Stimulated activated naive B cell treated with anti-CD40 and anti-IgM and Interleukin-4, amounts not matched to agents 10 μg/mL and 1 μg/mL and 100 μg/mL, for 72 hours (primary cell): Measurements from ENCODE around the gene SLC44A1.
A peak's percentile ranks its signal among the peaks of the same experiment; 100 is the strongest.

Experiments used
- ATAC-seq, 2 donors: fragments of 150-1000 bp; cut with Tn5 transposase; replicated peaks; 2 replicates each; pipeline ENCODE4 v1.10.0; 2021; ENCODE audit warnings: moderate library complexity in 1 of 2
- DNase-seq: peaks from one replicate; pipeline ENCODE4 v3.0.0; 2021
- H3K27ac Mint-ChIP-seq: one replicate; pipeline ENCODE4 v1.8.0; 2022; ENCODE audit warnings: mild to moderate bottlenecking, mixed read lengths
- H3K27me3 Mint-ChIP-seq, 2 donors: one replicate each; pipeline ENCODE4 v1.8.0; 2022; ENCODE audit warnings: mixed read lengths in 2 of 2
- H3K36me3 Mint-ChIP-seq, 2 donors: one replicate each; pipeline ENCODE4 v1.8.0; 2022; ENCODE audit warnings: mixed read lengths in 2 of 2, mild to moderate bottlenecking in 1 of 2
- H3K4me1 Mint-ChIP-seq, 2 donors: one replicate each; pipeline ENCODE4 v1.8.0; 2022; ENCODE audit warnings: mixed read lengths in 2 of 2, mild to moderate bottlenecking in 1 of 2
- H3K4me3 Mint-ChIP-seq, 2 donors: one replicate each; pipeline ENCODE4 v1.8.0; 2022; ENCODE audit warnings: mild to moderate bottlenecking in 2 of 2, mixed read lengths in 2 of 2, moderate library complexity in 1 of 2
- H3K9me3 Mint-ChIP-seq, 2 donors: one replicate each; pipeline ENCODE4 v1.8.0; 2022; ENCODE audit warnings: mixed read lengths in 2 of 2, mild to moderate bottlenecking in 1 of 2

The SLC44A1 gene

DNA sequence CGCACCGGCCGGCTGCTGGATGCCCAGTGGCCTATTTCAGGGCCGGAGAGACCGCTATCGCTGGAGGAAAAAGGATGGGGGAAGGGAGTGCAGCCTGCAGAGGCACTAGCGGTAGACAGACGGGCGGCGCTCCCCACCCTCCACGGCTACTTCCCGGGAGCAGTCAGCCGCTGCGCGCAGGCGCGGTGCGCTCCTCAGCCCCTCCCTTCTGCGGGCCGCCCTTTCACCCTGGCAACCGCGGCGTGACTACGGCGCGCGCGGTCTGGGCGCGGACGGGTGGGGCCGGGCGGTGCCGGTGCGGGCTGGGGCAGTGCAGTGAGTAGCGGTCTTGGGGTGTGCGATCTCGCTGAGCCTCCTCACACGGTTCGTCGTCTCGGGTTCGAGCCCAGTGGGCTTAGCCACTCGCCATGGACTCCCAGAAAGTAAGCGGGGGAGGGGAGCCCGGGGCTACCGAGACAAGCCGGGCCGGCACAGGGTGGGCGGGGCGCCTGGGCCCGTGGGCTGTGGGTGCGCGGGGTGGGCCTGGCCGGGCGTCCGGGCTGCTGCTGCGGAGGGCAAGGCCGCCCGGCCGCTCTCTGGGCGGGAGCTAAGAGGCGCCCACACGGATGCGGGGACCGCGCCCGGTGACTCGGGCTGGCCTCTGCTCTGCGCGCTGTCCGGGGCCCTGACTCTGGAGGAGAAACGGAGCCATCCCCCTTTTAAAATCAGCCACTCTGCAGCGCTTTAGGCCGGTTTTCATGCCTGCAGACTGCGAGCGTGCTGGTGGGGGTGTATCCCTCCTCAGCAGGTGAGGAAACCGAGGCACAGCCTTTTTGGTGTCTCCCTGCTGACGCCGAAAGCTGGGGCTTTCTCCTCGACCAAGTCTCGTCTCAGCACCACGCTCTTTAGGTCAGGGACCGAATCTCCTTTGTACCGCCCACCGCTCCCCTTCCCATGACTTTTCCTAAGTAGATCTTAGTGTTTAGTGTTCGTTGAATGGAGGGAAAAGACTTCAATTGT lies 203.7 kb downstream of the SLC44A1 start, which contains the start of gene FSD1L:
Gene FSD1L, plus strand, starts transcription at position 221 of the 999 bp plus-strand sequence. Its CDS starts 187 bp downstream, at position 408.
- Mint-ChIP-seq H3K9me3 (no peaks in the 10 kb centered on the region), H3K27ac (peak within 1 kb of the TSS; percentile 82), H3K36me3 (peaks cover 0 to 4% of the 10 kb centered on the region in 2 donors), H3K27me3 (no peaks in the 10 kb centered on the region), H3K4me1 (peaks cover 12 to 13% of the 10 kb centered on the region in 2 donors), H3K4me3 (peak within 1 kb of the TSS; percentile 89 to 96)
- ATAC-seq (peak; percentile 93 to 95), DNase-seq (peak; percentile 86)

- H3K36me3 Mint-ChIP-seq, result peaks cover 1 to 4% of the 10 kb centered on the region in 2 donors
- H3K27ac Mint-ChIP-seq, result no peak overlapping the region
- H3K27me3 Mint-ChIP-seq, result no peaks in the 10 kb centered on the region
- no peak overlapping the region for H3K4me3 Mint-ChIP-seq
- H3K4me1 Mint-ChIP-seq, result peaks cover 12 to 13% of the 10 kb centered on the region in 2 donors
- DNase-seq (no peak), ATAC-seq (no peak)
- no peaks in the 10 kb centered on the region for H3K9me3 Mint-ChIP-seq
Observed at GRCh38 chr9:105449081-105449480, 204.6 kb downstream of the SLC44A1 start.

- Mint-ChIP-seq H3K9me3 (no peaks in the 10 kb centered on the region), H3K36me3 (peaks cover 4 to 7% of the 10 kb centered on the region in 2 donors), H3K4me3 (no peak overlapping the region), H3K27ac (no peak overlapping the region), H3K4me1 (peaks cover 12 to 13% of the 10 kb centered on the region in 2 donors), H3K27me3 (no peaks in the 10 kb centered on the region)
- ATAC-seq (no peak), DNase-seq (no peak)
Observed at GRCh38 chr9:105452185-105452584, 207.7 kb downstream of the SLC44A1 start.

DNA sequence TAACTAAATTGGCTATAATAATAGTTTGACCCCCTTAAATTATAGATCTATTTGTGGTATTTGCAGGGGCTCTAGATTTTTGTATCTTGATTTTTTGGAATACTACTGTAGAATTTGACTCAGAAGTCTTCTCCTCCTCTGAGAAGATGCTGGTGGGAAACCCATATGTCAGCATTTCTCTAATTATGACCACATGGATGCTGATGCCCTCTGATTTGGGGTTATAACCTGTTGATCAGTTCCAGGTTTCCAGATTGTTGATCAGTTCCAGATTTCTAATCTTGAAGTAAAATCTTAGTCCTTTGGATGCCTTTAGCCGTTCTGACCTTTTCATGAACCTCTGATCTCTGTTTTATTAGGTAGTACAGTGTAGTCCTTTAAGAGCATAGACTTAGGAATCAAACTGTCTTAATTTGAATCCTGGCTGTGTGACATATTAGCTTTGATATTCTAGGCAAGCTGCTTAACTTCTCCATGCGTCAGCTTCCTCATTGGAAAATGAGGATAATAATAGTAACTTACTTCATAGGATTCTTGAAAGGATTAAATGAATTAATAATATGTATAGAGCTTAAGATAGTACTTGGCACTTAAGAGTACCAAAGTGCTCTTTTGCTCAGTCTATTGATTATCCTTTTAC lies 211.5 kb downstream of the SLC44A1 start:
- peaks cover 22 to 24% of the 10 kb centered on the region in 2 donors for H3K36me3 Mint-ChIP-seq
- peaks cover 0 to 4% of the 10 kb centered on the region in 2 donors for H3K4me1 Mint-ChIP-seq
- DNase-seq (no peak), ATAC-seq (no peak)
- no peak overlapping the region for H3K27ac Mint-ChIP-seq
- peaks cover 6 to 10% of the 10 kb centered on the region in 2 donors for H3K9me3 Mint-ChIP-seq
- no peak overlapping the region for H3K4me3 Mint-ChIP-seq
- no peaks in the 10 kb centered on the region for H3K27me3 Mint-ChIP-seq

GRCh38 chr9:105457560-105458294 lies 213.3 kb downstream of the SLC44A1 start:
- H3K4me1 Mint-ChIP-seq, result no peaks in the 10 kb centered on the region
- peaks cover 6 to 10% of the 10 kb centered on the region in 2 donors for H3K9me3 Mint-ChIP-seq
- H3K4me3 Mint-ChIP-seq, result no peak overlapping the region
- ATAC-seq (no peak), DNase-seq (no peak)
- peaks cover 22 to 24% of the 10 kb centered on the region in 2 donors for H3K36me3 Mint-ChIP-seq
- H3K27ac Mint-ChIP-seq, result no peak overlapping the region
- no peaks in the 10 kb centered on the region for H3K27me3 Mint-ChIP-seq

DNA sequence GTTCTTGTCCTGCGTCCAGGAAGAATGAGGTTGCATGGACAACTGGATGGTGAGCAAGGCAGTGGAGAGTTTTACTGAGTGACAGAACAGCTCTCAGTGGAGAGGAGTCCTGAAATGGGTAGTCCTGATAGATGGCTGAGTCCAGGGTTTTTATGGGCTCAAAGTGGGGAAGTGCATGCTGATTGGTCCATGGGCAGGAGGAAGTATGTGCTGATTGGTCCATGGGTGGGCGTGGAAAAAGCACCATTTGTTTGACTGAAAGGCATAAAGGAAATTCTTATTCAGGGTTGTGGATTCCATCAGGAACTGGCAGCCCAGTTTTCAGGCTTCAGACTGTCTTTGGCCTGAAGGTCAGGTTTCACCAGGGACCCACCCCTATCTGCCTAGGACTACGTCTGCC lies 214.0 kb downstream of the SLC44A1 start:
- Mint-ChIP-seq H3K27me3 (no peaks in the 10 kb centered on the region), H3K4me3 (no peak overlapping the region), H3K36me3 (peaks cover 20 to 24% of the 10 kb centered on the region in 2 donors), H3K4me1 (no peaks in the 10 kb centered on the region), H3K27ac (no peak overlapping the region), H3K9me3 (peaks cover 6 to 10% of the 10 kb centered on the region in 2 donors)
- ATAC-seq, result no peak
- DNase-seq, result no peak

GRCh38 chr9:105459336-105459735 lies 214.9 kb downstream of the SLC44A1 start:
- H3K36me3 Mint-ChIP-seq, result peaks cover 20 to 27% of the 10 kb centered on the region in 2 donors
- no peak overlapping the region for H3K4me3 Mint-ChIP-seq
- ATAC-seq (no peak), DNase-seq (no peak)
- no peaks in the 10 kb centered on the region for H3K27me3 Mint-ChIP-seq
- H3K9me3 Mint-ChIP-seq, result peaks cover 6 to 10% of the 10 kb centered on the region in 2 donors
- no peak overlapping the region for H3K27ac Mint-ChIP-seq
- no peaks in the 10 kb centered on the region for H3K4me1 Mint-ChIP-seq

- H3K4me3 Mint-ChIP-seq, result no peak overlapping the region
- H3K9me3 Mint-ChIP-seq, result peaks cover 0 to 2% of the 10 kb centered on the region in 2 donors
- peaks cover 28 to 45% of the 10 kb centered on the region in 2 donors for H3K36me3 Mint-ChIP-seq
- DNase-seq, result no peak
- ATAC-seq, result no peak
- no peaks in the 10 kb centered on the region for H3K4me1 Mint-ChIP-seq
- no peak overlapping the region for H3K27ac Mint-ChIP-seq
- no peaks in the 10 kb centered on the region for H3K27me3 Mint-ChIP-seq
Observed at GRCh38 chr9:105466898-105467455, 222.5 kb downstream of the SLC44A1 start.

DNA sequence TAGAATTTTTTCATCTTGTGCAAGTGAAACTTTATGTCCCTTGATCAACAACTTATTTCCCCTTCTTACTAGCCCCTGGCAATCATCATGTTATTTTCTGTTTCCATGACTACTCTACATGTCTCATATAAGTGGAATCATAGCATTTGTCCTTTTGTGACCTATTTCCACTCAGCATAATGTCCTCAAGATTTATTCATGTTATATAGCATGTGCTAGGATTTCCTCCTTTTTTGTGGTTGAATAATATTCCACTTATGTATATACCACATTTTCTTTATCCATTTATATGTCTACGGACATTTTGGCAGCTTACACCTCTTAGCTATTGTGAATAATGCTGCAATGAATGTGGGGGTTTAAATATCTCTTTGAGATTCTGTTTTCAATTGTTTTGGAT lies 224.4 kb downstream of the SLC44A1 start:
- peaks cover 28 to 47% of the 10 kb centered on the region in 2 donors for H3K36me3 Mint-ChIP-seq
- ATAC-seq, result no peak
- no peak overlapping the region for H3K4me3 Mint-ChIP-seq
- H3K27me3 Mint-ChIP-seq, result no peaks in the 10 kb centered on the region
- no peaks in the 10 kb centered on the region for H3K4me1 Mint-ChIP-seq
- H3K9me3 Mint-ChIP-seq, result peaks cover 0 to 2% of the 10 kb centered on the region in 2 donors
- no peak overlapping the region for H3K27ac Mint-ChIP-seq
- no peak for DNase-seq

DNA sequence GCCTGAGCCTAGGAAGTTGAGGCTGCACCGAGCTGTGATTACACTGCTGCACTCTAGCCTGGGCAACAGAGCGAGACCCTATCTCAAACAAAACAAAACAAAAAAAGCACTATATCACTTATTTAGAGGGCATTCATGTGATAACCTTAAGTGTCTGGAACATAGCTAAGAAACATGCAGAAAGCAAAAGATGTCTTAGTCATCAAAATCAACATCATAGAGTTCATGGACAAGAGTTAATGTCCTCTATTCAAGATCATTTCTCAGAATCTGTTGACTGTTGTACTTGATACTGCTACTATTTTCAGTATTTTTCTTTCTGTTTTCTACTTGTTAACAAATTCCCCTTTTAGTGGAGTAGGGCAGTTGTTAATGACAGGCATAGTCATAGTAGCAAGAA lies 228.8 kb downstream of the SLC44A1 start:
- peaks cover 0 to 2% of the 10 kb centered on the region in 2 donors for H3K9me3 Mint-ChIP-seq
- no peaks in the 10 kb centered on the region for H3K27me3 Mint-ChIP-seq
- no peak overlapping the region for H3K27ac Mint-ChIP-seq
- peaks cover 2 to 4% of the 10 kb centered on the region in 2 donors for H3K4me1 Mint-ChIP-seq
- no peak overlapping the region for H3K4me3 Mint-ChIP-seq
- H3K36me3 Mint-ChIP-seq, result peaks cover 15 to 32% of the 10 kb centered on the region in 2 donors
- ATAC-seq (no peak), DNase-seq (no peak)

DNA sequence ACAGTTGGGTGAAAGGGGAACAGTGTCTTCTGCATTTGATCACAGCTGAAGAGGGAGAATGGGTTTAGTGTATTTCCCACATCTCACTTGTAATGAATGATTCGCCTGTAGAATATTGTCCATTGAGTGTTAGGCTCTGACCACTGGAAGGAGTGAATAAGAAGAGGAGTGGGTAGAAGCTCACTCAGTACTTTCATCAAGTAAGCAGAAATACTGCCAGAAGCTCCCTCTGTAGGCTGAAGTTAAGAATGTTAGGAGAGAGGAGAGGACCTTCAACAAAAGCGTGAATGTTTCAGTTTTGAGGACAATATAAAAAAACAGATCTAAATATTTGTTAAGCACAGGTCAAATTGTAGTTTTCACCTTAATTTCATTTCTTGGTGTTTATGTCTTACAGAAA lies 230.9 kb downstream of the SLC44A1 start:
- peaks cover 3 to 14% of the 10 kb centered on the region in 2 donors for H3K36me3 Mint-ChIP-seq
- no peak overlapping the region for H3K27ac Mint-ChIP-seq
- H3K4me3 Mint-ChIP-seq, result no peak overlapping the region
- ATAC-seq, result no peak
- H3K27me3 Mint-ChIP-seq, result no peaks in the 10 kb centered on the region
- H3K4me1 Mint-ChIP-seq, result peaks cover 2 to 4% of the 10 kb centered on the region in 2 donors
- H3K9me3 Mint-ChIP-seq, result no peaks in the 10 kb centered on the region
- DNase-seq, result no peak

- DNase-seq, result no peak
- H3K4me3 Mint-ChIP-seq, result no peak overlapping the region
- ATAC-seq, result no peak
- peaks cover 0 to 8% of the 10 kb centered on the region in 2 donors for H3K36me3 Mint-ChIP-seq
- H3K27ac Mint-ChIP-seq, result no peak overlapping the region
- no peaks in the 10 kb centered on the region for H3K27me3 Mint-ChIP-seq
- H3K4me1 Mint-ChIP-seq, result peaks cover 6 to 16% of the 10 kb centered on the region in 2 donors
- H3K9me3 Mint-ChIP-seq, result no peaks in the 10 kb centered on the region
Observed at GRCh38 chr9:105479846-105480245, 235.4 kb downstream of the SLC44A1 start.

GRCh38 chr9:105483618-105484017 lies 239.2 kb downstream of the SLC44A1 start:
- no peaks in the 10 kb centered on the region for H3K9me3 Mint-ChIP-seq
- DNase-seq (no peak), ATAC-seq (peak in 1 of 2 donors; percentile 38)
- no peaks in the 10 kb centered on the region for H3K27me3 Mint-ChIP-seq
- H3K27ac Mint-ChIP-seq, result no peak overlapping the region
- peaks cover 3 to 4% of the 10 kb centered on the region in 2 donors for H3K36me3 Mint-ChIP-seq
- no peak overlapping the region for H3K4me3 Mint-ChIP-seq
- H3K4me1 Mint-ChIP-seq, result peaks cover 4 to 13% of the 10 kb centered on the region in 2 donors

DNA sequence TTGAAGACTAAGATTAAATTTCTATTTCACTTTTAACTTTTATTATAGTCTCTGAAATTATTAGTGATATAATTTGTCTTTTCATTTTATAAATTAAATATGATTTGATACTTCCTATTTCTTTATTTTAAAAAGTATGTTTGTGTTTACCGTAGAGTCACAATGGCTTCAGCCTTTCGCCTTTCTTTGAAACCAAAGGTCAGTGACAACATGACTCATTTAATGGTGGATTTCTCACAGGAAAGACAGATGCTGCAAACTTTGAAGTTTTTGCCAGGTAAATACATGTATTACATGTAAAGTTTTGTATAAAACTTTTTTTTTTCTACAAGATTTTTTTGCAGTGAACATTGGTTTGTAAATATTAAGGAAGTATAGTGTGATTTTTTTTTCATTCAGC lies 239.8 kb downstream of the SLC44A1 start:
- ATAC-seq (no peak), DNase-seq (no peak)
- Mint-ChIP-seq H3K9me3 (no peaks in the 10 kb centered on the region), H3K4me1 (peaks cover 4 to 13% of the 10 kb centered on the region in 2 donors), H3K36me3 (peaks cover 3 to 4% of the 10 kb centered on the region in 2 donors), H3K4me3 (no peak overlapping the region), H3K27ac (no peak overlapping the region), H3K27me3 (no peaks in the 10 kb centered on the region)
